ENCODE measurements around the gene TNFSF18. TPM values are rescaled to one million over a fixed set of nuclear protein-coding genes. Genes with fewer than 3 reads are reported as not detected.

TNFSF18 gene
- total RNA-seq, 1 donor: 0.09 TPM

GRCh38 chr1:173020138-173020750, 30.5 kb downstream of the TNFSF18 start:
- no peak overlapping the region for H3K4me3 ChIP-seq (ENCODE audit: low read depth, low read length)
- no peak for TF ChIP-seq CTCF (IDR thresholded peaks at IDR 0.05; ENCODE audit: insufficient read depth, low read length)
- no peak for DNase-seq (ENCODE audit: low read depth)

- DNase-seq (ENCODE audit: low read depth): no peak
- H3K4me3 ChIP-seq (ENCODE audit: low read depth, low read length): no peak overlapping the region
- TF ChIP-seq CTCF (IDR thresholded peaks at IDR 0.05; ENCODE audit: insufficient read depth, low read length): no peak
Observed at GRCh38 chr1:173017792-173018191, 32.9 kb downstream of the TNFSF18 start.

- no peak for DNase-seq (ENCODE audit: low read depth)
- no peak overlapping the region for H3K4me3 ChIP-seq (ENCODE audit: low read depth, low read length)
- TF ChIP-seq CTCF (IDR thresholded peaks at IDR 0.05; ENCODE audit: insufficient read depth, low read length): no peak
Observed at GRCh38 chr1:173016419-173016818, 34.3 kb downstream of the TNFSF18 start.

- no peak for DNase-seq (ENCODE audit: low read depth)
- no peak for TF ChIP-seq CTCF (IDR thresholded peaks at IDR 0.05; ENCODE audit: insufficient read depth, low read length)
- H3K4me3 ChIP-seq (ENCODE audit: low read depth, low read length): no peak overlapping the region
Observed at GRCh38 chr1:173015629-173016028, 35.1 kb downstream of the TNFSF18 start.

GRCh38 chr1:173014160-173014559, 36.6 kb downstream of the TNFSF18 start:
- no peak overlapping the region for H3K4me3 ChIP-seq (ENCODE audit: low read depth, low read length)
- DNase-seq (ENCODE audit: low read depth): no peak
- no peak for TF ChIP-seq CTCF (IDR thresholded peaks at IDR 0.05; ENCODE audit: insufficient read depth, low read length)

- no peak overlapping the region for H3K4me3 ChIP-seq (ENCODE audit: low read depth, low read length)
- no peak for TF ChIP-seq CTCF (IDR thresholded peaks at IDR 0.05; ENCODE audit: insufficient read depth, low read length)
- no peak for DNase-seq (ENCODE audit: low read depth)
Observed at GRCh38 chr1:173012126-173012525, 38.6 kb downstream of the TNFSF18 start.

GRCh38 chr1:173009597-173009996, 41.1 kb downstream of the TNFSF18 start:
- DNase-seq (ENCODE audit: low read depth): peak; percentile 30
- no peak for TF ChIP-seq CTCF (IDR thresholded peaks at IDR 0.05; ENCODE audit: insufficient read depth, low read length)

More at GRCh38 chr1:173009597-173009996, 41.1 kb downstream of the TNFSF18 start:
- H3K4me3 ChIP-seq (ENCODE audit: low read depth, low read length): no peak overlapping the region
